ENCODE results near the gene RNF144A.

Gene RNF144A

DNA sequence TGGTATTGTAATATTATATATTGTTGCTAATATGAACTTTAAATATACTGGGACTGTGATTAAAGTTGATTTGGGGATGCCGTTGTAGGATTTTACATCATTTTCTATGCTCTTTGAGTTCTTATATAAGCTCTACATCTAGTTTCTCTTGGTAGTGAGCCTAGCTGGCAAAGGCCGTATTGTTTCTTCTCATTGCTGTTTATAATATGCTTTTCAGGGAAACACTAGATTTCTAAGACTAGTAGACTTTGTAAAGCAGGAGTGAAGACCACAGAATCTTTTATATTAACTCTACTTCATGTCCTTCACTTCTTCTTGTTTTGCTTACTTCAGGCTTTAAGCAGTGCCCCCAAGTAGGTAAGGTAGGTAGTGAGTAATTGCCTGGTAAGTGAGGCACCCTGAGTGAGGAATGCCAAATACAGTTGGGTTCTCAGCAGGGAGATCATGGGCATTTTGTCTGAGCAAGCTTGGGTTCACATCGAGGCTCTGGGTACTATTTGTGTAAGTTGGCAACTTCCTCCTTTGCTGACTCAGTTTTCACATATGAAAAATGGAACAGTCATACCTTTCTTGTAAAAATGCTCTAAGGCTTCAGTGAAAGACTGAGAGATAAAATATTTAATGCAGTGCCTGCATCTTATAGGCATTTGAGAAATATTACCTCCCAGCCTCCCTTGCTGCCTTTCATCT lies 96.4 kb downstream of the RNF144A start:
- DNase-seq: no peak
- in situ Hi-C loops (cut with MboI; ENCODE audit: low pct_unique_long_range_greater_than_20kb, low sequenced_read_pairs): no loop called here

DNA sequence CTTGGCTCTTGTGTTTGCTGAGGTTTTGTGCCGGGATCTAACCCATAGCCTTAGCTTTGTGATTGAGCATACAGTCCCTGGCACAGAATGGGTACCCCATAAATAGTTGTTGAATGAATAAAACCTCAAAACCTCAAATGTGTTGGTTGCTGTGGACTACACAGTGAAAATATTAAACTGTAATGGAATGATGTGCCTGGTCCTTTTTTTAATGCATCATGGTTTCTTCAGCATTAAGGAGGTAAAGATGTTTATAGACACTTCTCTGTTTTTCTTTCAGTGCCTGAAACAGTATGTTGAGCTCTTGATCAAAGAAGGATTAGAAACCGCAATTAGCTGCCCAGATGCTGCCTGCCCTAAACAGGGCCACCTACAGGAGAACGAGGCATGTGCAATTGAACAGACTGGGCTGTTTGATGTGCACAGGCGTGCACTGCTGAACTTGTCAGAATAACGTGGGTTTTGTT lies 97.0 kb downstream of the RNF144A start:
- in situ Hi-C loops (cut with MboI; ENCODE audit: low pct_unique_long_range_greater_than_20kb, low sequenced_read_pairs): no loop called here
- DNase-seq: peak; percentile 49

- DNase-seq: no peak
- in situ Hi-C loops (cut with MboI; ENCODE audit: low pct_unique_long_range_greater_than_20kb, low sequenced_read_pairs): no loop called here
These were observed 98.1 kb downstream of the RNF144A start for GRCh38 chr2:7015007-7015950.

GRCh38 chr2:7016148-7016547 lies 98.9 kb downstream of the RNF144A start:
- no peak for DNase-seq

DNA sequence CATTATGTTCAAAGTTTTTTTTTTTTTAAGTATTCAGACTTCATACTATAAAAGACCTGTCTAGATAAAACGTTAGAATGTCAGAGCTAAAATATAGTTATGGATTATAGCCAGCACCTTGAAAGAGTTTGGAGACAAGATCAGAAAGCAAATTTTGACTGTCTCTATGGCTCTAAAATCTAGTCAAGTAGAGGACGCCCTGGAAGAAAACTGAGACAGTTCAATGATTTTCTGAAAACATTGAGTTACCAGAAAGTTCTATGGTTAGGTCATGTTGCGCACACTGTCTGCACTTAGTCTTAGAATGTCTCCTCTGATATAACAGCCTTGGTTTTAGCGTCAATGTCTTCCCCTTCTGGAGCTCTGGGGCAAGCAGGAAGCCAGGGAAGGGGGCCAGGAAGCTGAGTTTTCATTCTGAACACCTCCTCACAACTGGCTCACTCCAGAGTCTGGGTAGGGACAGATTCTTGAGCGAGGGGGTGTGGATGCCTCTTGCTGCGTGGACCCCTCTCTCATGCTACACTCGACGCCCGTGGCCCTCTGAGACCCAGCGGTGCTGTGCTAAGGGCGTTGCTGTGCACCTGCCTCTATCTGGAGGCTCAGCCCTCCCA lies 99.5 kb downstream of the RNF144A start:
- in situ Hi-C loops (cut with MboI; ENCODE audit: low pct_unique_long_range_greater_than_20kb, low sequenced_read_pairs): no loop called here
- DNase-seq: no peak

More at GRCh38 chr2:7016148-7016547, 98.9 kb downstream of the RNF144A start:
- in situ Hi-C loops (cut with MboI; ENCODE audit: low pct_unique_long_range_greater_than_20kb, low sequenced_read_pairs): no loop called here

DNA sequence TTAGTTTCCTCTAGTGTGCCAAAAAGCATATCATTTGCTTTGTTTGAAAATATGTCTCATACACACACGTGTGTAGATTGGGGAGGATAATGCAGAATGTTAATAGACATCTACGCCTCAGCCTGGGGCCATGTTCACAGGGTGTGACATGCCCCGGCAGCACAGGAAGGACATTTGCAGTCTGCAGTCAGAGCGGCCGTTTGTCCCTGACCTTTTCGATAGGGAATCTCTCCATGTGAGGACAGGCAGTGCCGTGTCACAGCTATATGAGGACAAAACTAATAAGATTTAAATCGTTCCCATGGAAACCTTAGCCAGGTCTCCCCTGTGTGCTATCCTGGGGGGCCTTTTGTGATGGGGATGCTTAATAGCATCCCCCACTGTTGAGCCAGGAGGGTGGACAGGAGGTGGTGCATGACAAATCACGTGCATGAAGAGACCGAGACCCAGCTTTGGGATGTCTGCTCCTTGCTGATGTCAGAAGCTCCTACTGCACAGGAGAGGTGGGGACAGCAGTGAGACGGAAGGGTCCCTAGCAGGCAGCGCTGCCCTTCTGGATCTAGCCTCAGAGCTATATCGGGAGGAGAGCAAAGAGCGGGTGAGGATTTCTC lies 100.6 kb downstream of the RNF144A start:
- in situ Hi-C loops (cut with MboI; ENCODE audit: low pct_unique_long_range_greater_than_20kb, low sequenced_read_pairs): no loop called here
- no peak for DNase-seq

GRCh38 chr2:7018282-7018701 lies 101.1 kb downstream of the RNF144A start:
- in situ Hi-C loops (cut with MboI; ENCODE audit: low pct_unique_long_range_greater_than_20kb, low sequenced_read_pairs): no loop called here

DNA sequence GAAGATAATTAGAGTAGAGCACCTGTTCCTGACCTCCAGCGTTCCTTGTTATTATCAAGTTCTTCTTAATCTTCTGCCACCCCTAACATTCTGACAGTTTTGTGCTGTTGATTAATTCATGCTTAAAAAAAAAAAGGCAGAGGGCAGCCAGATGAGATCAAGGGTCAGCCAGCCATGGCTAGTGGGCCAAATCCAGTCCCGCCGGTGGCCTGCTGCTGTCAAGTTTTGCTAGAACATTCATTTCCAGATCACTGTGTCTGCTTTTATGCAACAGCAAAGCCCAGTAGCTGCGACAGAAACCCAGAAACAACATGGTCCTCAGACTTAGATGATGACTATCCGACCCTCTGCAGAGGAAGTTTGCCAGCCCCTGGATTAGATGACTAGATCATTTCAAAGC lies 101.6 kb downstream of the RNF144A start:
- in situ Hi-C loops (cut with MboI; ENCODE audit: low pct_unique_long_range_greater_than_20kb, low sequenced_read_pairs): no loop called here
- no peak for DNase-seq

More at GRCh38 chr2:7018282-7018701, 101.1 kb downstream of the RNF144A start:
- DNase-seq: no peak

DNA sequence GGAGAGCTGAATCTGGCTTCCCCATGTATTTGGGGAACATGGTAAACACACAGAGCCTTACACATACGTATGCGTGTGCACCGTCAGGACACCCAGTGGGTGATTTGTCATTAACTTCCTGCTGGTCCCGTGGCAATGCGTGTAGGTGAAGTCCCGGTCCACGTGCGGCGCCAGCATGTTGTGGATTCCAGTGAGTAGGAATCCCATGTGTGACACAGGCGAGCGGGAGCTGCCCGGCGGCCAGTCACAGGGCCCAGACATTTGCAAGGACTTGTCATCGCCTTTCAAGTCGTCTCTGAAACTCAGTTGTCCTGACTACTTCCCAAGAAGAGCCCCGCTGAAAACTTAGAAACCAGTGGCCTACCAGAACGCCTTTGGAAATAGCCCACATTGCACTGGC lies 102.0 kb downstream of the RNF144A start:
- DNase-seq: no peak
- in situ Hi-C loops (cut with MboI; ENCODE audit: low pct_unique_long_range_greater_than_20kb, low sequenced_read_pairs): no loop called here

DNA sequence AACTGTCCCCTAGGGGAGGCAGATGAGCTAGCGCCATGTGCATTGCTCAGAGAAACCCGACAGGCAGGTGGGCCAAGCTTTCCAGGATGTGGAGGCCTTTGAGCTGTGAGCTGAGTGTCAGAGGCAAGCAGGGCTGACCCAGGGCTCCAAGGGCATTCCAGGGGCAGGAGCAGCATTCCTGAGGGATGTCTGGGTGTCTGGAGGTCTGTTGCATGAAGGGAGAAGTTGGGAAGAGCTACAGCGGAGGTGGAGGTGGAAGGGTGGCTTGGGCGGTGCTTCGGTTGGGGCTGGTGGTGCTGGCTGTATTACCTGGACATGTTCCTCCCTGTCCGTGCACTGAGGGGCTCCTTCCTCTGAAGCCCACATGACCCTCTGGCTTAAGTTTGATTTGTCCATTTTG lies 102.8 kb downstream of the RNF144A start:
- DNase-seq: no peak
- in situ Hi-C loops (cut with MboI; ENCODE audit: low pct_unique_long_range_greater_than_20kb, low sequenced_read_pairs): no loop called here

GRCh38 chr2:7020468-7020867 lies 103.3 kb downstream of the RNF144A start:
- in situ Hi-C loops (cut with MboI; ENCODE audit: low pct_unique_long_range_greater_than_20kb, low sequenced_read_pairs): no loop called here
- no peak for DNase-seq

- no peak for DNase-seq
- in situ Hi-C loops (cut with MboI; ENCODE audit: low pct_unique_long_range_greater_than_20kb, low sequenced_read_pairs): no loop called here
These were observed 103.8 kb downstream of the RNF144A start for GRCh38 chr2:7020939-7021470.

DNA sequence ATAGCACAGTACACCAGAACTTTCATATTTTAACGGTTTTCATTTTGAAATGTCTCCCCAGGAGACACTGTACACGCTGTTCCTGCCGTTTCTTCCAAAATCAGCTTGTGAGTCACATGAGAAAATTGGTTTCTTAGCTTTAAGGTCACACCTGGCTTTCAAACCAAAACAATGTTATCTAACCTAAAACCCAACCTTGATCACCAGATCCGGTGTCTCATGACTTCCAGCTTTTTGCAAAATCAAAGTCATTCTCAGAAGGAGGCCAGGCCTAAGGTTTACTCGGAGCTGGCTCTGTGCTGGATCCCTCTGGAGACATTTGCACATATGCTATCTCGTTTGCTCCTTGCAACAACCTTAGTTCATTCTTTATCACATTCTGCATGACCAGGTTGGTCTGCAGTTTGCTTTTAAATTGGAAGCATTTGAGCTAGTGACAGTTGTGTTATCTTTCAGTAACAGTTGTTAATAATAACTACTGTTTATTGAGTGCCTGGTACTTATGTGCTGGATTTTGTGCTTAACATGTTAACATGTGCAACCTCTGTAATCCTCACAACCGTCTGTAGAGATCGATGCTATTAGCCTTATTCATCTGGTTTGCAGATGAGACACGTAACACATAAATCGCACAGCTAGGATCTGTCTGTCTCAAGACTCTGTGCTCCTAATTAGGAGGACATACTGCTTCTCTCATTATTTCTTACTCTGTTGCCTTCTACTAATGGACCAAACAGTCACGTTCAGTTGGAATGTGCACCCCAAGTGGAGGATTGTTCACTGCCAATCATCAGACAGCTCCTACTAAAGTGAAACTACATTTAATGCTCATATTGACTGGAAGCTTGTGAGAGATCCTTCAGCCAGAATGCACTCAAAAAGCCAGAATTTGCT lies 105.5 kb downstream of the RNF144A start:
- in situ Hi-C loops (cut with MboI; ENCODE audit: low pct_unique_long_range_greater_than_20kb, low sequenced_read_pairs): no loop called here
- no peak for DNase-seq

DNA sequence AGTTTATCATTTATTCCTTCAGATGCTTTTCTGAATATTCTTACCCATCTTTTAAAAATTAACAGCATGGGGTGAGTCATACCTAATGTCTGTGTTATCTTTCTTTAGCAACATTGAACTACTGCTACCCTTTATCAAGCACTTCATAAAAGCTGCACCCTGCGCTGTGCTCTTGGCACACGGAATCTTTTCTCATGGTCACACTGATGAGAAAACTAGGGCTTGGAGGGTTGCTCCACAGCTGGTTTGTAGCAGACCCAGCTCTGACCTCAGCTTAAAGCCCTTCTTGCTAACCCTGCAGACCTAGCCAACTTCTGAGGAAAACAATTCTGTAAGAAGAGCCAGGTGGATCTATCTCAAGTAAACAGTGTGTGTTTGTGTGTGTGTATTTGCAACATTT lies 106.3 kb downstream of the RNF144A start:
- DNase-seq: no peak
- in situ Hi-C loops (cut with MboI; ENCODE audit: low pct_unique_long_range_greater_than_20kb, low sequenced_read_pairs): no loop called here

- in situ Hi-C loops (cut with MboI; ENCODE audit: low pct_unique_long_range_greater_than_20kb, low sequenced_read_pairs): no loop called here
- no peak for DNase-seq
These were observed 107.0 kb downstream of the RNF144A start for GRCh38 chr2:7024261-7024660.

DNA sequence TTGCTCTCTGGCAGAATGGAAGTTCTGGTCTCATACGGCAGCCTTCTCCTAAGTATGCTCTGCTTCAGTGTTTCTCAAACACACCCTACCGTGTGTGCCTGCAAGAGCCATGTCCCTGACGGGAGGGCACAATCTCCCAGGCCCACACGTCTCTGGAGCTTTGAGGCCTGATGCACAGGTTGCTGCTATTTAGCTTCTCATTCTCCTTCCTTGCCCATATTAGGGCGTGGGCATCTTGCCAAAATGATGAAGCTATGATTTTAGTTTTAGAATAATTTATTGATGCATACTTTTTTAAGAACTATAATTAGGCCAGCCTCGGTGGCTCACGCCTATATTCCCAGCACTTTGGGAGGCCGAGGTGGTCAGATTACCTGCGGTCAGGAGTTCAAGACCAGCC lies 107.9 kb downstream of the RNF144A start:
- in situ Hi-C loops (cut with MboI; ENCODE audit: low pct_unique_long_range_greater_than_20kb, low sequenced_read_pairs): no loop called here
- no peak for DNase-seq

GRCh38 chr2:7026742-7027141 lies 109.5 kb downstream of the RNF144A start:
- DNase-seq: no peak
- in situ Hi-C loops (cut with MboI; ENCODE audit: low pct_unique_long_range_greater_than_20kb, low sequenced_read_pairs): no loop called here

DNA sequence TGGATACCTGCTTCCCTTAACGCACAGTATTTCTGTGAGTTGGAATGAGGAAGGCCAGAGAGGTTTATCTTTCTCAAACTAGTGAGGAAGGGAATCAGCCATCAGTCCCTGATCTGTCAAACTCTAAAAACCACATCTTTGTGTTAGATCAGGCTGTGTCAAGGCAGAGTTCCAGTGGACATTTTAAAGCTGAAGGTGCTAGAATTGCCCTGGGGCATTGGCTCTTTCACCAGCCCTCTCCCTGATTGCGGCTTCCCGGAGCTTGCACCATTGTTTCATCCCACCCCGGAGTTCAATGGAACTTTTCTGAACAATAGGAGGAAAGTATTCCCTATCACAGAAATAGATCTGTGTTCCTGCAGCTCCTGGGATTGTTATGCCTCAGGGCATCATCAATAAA lies 110.2 kb downstream of the RNF144A start:
- DNase-seq: no peak

More for the DNA sequence above, 110.2 kb downstream of the RNF144A start:
- in situ Hi-C loops (cut with MboI; ENCODE audit: low pct_unique_long_range_greater_than_20kb, low sequenced_read_pairs): no loop called here

All from KBM-7 (cell line).